Progenitor cell of endocrine pancreas (in vitro differentiated cells): Measurements from ENCODE around the gene NID2. TPM values are rescaled to one million over a fixed set of nuclear protein-coding genes. Genes with fewer than 3 reads are reported as not detected.
A peak's percentile ranks its signal among the peaks of the same experiment; 100 is the strongest.

Experiments
- DNase-seq: peaks from one replicate; pipeline ENCODE4 v3.0.0; 2021; ENCODE audit warnings: low spot score; ENCODE audit not compliant: unreplicated experiment
- H3K27ac Mint-ChIP-seq: 2 replicates; pipeline ENCODE4 v1.8.0; 2021; ENCODE audit warnings: mild to moderate bottlenecking, moderate library complexity, mixed read lengths
- H3K27me3 Mint-ChIP-seq: 2 replicates; pipeline ENCODE4 v1.8.0; 2021; ENCODE audit warnings: mixed read lengths
- H3K36me3 Mint-ChIP-seq: 2 replicates; pipeline ENCODE4 v1.8.0; 2022; ENCODE audit warnings: mixed read lengths; ENCODE audit not compliant: insufficient read depth
- H3K4me1 Mint-ChIP-seq: 2 replicates; pipeline ENCODE4 v1.8.0; 2021; ENCODE audit warnings: low read depth, mixed read lengths
- H3K4me3 Mint-ChIP-seq: 2 replicates; pipeline ENCODE4 v1.8.0; 2021; ENCODE audit warnings: low read depth, mild to moderate bottlenecking, moderate library complexity, mixed read lengths
- H3K9me3 Mint-ChIP-seq: 2 replicates; pipeline ENCODE4 v1.8.0; 2021; ENCODE audit warnings: low read depth, mixed read lengths
- total RNA-seq: library from RNA; stranded (reverse); gene quantifications from 2 replicates; pipeline ENCODE4 v1.2.1, GENCODE V29; 2021
- TF ChIP-seq, protein P1 (sequence below): fragments of 200-600 bp; sonication (generic); IDR thresholded peaks from one replicate; pipeline ENCODE4 v1.5.0; 2021; ENCODE audit warnings: antibody characterized with exemption, mild to moderate bottlenecking; ENCODE audit not compliant: unreplicated experiment

NID2 gene
- total RNA-seq, 1 donor from 2014 or later, result 2.1 TPM

GRCh38 chr14:52076334-52076733 lies 7.5 kb upstream of the NID2 start:
- Mint-ChIP-seq H3K27me3 (peaks cover 41% of the 10 kb centered on the region), H3K4me3 (no peak overlapping the region), H3K27ac (no peak overlapping the region), H3K9me3 (no peaks in the 10 kb centered on the region), H3K36me3 (no peaks in the 10 kb centered on the region), H3K4me1 (peaks cover 5% of the 10 kb centered on the region)
- TF ChIP-seq, protein P1, sequence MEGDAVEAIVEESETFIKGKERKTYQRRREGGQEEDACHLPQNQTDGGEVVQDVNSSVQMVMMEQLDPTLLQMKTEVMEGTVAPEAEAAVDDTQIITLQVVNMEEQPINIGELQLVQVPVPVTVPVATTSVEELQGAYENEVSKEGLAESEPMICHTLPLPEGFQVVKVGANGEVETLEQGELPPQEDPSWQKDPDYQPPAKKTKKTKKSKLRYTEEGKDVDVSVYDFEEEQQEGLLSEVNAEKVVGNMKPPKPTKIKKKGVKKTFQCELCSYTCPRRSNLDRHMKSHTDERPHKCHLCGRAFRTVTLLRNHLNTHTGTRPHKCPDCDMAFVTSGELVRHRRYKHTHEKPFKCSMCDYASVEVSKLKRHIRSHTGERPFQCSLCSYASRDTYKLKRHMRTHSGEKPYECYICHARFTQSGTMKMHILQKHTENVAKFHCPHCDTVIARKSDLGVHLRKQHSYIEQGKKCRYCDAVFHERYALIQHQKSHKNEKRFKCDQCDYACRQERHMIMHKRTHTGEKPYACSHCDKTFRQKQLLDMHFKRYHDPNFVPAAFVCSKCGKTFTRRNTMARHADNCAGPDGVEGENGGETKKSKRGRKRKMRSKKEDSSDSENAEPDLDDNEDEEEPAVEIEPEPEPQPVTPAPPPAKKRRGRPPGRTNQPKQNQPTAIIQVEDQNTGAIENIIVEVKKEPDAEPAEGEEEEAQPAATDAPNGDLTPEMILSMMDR, result no peak
- no peak for DNase-seq

GRCh38 chr14:52075371-52075770 lies 6.5 kb upstream of the NID2 start:
- H3K36me3 Mint-ChIP-seq, result no peaks in the 10 kb centered on the region
- H3K27me3 Mint-ChIP-seq, result peaks cover 50% of the 10 kb centered on the region
- peaks cover 2% of the 10 kb centered on the region for H3K4me1 Mint-ChIP-seq
- H3K4me3 Mint-ChIP-seq, result no peak overlapping the region
- DNase-seq, result no peak
- H3K27ac Mint-ChIP-seq, result no peak overlapping the region
- TF ChIP-seq, protein P1, result no peak
- H3K9me3 Mint-ChIP-seq, result no peaks in the 10 kb centered on the region

GRCh38 chr14:52073251-52073650 lies 4.4 kb upstream of the NID2 start:
- no peaks in the 10 kb centered on the region for H3K36me3 Mint-ChIP-seq
- no peaks in the 10 kb centered on the region for H3K9me3 Mint-ChIP-seq
- DNase-seq, result no peak
- H3K4me1 Mint-ChIP-seq, result no peaks in the 10 kb centered on the region
- peaks cover 60% of the 10 kb centered on the region for H3K27me3 Mint-ChIP-seq
- H3K27ac Mint-ChIP-seq, result no peak overlapping the region
- H3K4me3 Mint-ChIP-seq, result no peak overlapping the region
- TF ChIP-seq, protein P1, result no peak

- Mint-ChIP-seq H3K27me3 (peaks cover 69% of the 10 kb centered on the region), H3K27ac (no peak overlapping the region), H3K9me3 (no peaks in the 10 kb centered on the region), H3K4me1 (peaks cover 4% of the 10 kb centered on the region), H3K36me3 (no peaks in the 10 kb centered on the region), H3K4me3 (no peak overlapping the region)
- TF ChIP-seq, protein P1, result no peak
- no peak for DNase-seq
These were observed 3.5 kb upstream of the NID2 start for GRCh38 chr14:52072266-52072780.

DNA sequence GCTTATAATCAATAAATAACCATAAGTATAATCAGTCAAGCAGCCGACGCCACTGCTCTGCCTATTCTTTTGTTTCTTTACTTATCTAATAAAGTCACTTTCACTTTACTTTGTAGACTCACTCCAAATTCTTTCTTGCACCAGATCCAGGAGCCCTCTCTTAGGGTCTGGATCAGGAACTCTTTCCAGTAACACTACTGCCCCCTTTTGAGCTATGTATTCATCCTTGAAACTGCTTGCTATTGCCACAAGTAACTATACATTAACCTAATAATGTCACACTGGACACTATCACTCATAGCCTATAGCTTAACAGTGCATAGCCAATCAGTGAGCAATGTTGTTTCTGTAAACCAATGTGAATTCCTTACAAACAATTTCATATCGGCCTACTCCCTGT lies 2.8 kb upstream of the NID2 start:
- H3K9me3 Mint-ChIP-seq, result no peaks in the 10 kb centered on the region
- TF ChIP-seq, protein P1, result peak; percentile 14
- peaks cover 76% of the 10 kb centered on the region for H3K27me3 Mint-ChIP-seq
- no peak overlapping the region for H3K4me3 Mint-ChIP-seq
- no peak for DNase-seq
- no peak overlapping the region for H3K27ac Mint-ChIP-seq
- no peaks in the 10 kb centered on the region for H3K36me3 Mint-ChIP-seq
- H3K4me1 Mint-ChIP-seq, result peaks cover 4% of the 10 kb centered on the region
